Measurements from ENCODE around the gene DAB2. TPM values are rescaled to one million over a fixed set of nuclear protein-coding genes. Genes with fewer than 3 reads are reported as not detected.

Gene DAB2
- total RNA-seq, 1 experiment from 2014 or later: 2.3 TPM

DNA sequence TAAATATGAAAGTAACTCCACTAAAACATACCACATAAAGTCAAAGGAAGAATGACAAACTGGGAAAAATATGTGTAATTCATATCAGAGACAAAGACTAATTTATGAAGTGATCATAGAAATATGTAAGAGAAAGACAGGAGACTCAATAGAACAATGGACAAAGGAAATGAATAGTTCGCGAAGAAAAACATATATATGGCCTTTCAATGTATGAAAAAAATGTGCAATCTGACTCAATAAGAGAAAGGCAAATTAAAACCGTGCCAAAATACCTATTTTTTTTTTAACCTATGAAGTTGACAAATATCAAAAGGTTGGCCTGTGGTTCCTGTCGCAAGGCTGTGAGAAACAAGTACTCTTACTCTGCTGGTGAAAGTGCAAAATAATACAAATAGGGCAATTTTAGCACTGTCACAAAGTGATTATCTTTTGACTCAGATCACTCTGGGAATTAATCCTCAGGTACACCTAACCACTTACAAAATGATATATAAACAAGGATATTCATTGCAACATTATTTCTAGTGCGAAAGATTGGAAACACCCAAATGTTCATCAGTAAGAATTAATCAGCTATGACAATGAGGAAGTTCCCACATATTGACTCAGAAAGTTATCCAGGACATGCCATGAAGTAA, 64.2 kb downstream of the DAB2 start:
- Histone ChIP-seq H2AFZ (ENCODE audit: low read length) (no peak overlapping the region), H2BK20ac (ENCODE audit: low read depth, low read length, poor library complexity, severe bottlenecking) (no peak overlapping the region), H3K14ac (ENCODE audit: insufficient read depth, low read length) (no peak overlapping the region), H2BK12ac (ENCODE audit: insufficient read length, low read depth, low read length) (no peak overlapping the region), H3K4ac (ENCODE audit: low read depth, low read length) (no peak overlapping the region), H2BK15ac (ENCODE audit: low read depth, low read length) (no peak overlapping the region), H3K4me2 (ENCODE audit: insufficient read depth, insufficient read length, low read length) (no peak overlapping the region), H3K18ac (ENCODE audit: insufficient read length, low read depth, low read length) (no peak overlapping the region), H3K79me2 (ENCODE audit: insufficient read depth, low read length) (no peaks in the 10 kb centered on the region), H4K91ac (ENCODE audit: insufficient read length, low read depth, low read length) (no peak overlapping the region), H2BK5ac (ENCODE audit: insufficient read length, low read length) (no peak overlapping the region), H3K23ac (ENCODE audit: insufficient read length, low read depth, low read length) (no peak overlapping the region), H2AK5ac (ENCODE audit: insufficient read length, low read length) (no peak overlapping the region), H3K27ac (ENCODE audit: insufficient read length, low read depth, low read length) (no peak overlapping the region), H3K56ac (ENCODE audit: insufficient read length, low read depth, low read length) (no peak overlapping the region), H4K20me1 (ENCODE audit: control insufficient read depth, insufficient read depth, insufficient read length) (no peaks in the 10 kb centered on the region), H3K9me3 (ENCODE audit: control insufficient read depth, low read depth, low read length) (no peaks in the 10 kb centered on the region), H3K27me3 (ENCODE audit: insufficient read depth, low read length) (no peaks in the 10 kb centered on the region), H4K8ac (replicated peaks; ENCODE audit: insufficient read length, low read depth, low read length) (no peak overlapping the region), H2BK120ac (ENCODE audit: low read depth, low read length, poor library complexity, severe bottlenecking) (no peak overlapping the region), H3K4me1 (ENCODE audit: insufficient read depth, low read length) (no peaks in the 10 kb centered on the region; the same call in 1 of the 2 replicates), H3T11ph (ENCODE audit: low read length) (no peak overlapping the region), H4K5ac (ENCODE audit: insufficient read length, low read depth, low read length) (no peak overlapping the region), H3K79me1 (ENCODE audit: insufficient read depth, low read depth, low read length, poor library complexity, severe bottlenecking) (no peaks in the 10 kb centered on the region), H3K23me2 (ENCODE audit: insufficient read length, low read depth, low read length, poor library complexity, severe bottlenecking) (no peaks in the 10 kb centered on the region), H3K9ac (ENCODE audit: extremely low read depth, insufficient read length, low read length) (no peak overlapping the region)
- TF ChIP-seq, protein P1, sequence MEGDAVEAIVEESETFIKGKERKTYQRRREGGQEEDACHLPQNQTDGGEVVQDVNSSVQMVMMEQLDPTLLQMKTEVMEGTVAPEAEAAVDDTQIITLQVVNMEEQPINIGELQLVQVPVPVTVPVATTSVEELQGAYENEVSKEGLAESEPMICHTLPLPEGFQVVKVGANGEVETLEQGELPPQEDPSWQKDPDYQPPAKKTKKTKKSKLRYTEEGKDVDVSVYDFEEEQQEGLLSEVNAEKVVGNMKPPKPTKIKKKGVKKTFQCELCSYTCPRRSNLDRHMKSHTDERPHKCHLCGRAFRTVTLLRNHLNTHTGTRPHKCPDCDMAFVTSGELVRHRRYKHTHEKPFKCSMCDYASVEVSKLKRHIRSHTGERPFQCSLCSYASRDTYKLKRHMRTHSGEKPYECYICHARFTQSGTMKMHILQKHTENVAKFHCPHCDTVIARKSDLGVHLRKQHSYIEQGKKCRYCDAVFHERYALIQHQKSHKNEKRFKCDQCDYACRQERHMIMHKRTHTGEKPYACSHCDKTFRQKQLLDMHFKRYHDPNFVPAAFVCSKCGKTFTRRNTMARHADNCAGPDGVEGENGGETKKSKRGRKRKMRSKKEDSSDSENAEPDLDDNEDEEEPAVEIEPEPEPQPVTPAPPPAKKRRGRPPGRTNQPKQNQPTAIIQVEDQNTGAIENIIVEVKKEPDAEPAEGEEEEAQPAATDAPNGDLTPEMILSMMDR (conservative IDR thresholded peaks at IDR 0.05): no peak
- H3K4me3 Mint-ChIP-seq: no peak overlapping the region
- H3K9me3 Mint-ChIP-seq: peaks cover 6 to 18% of the 10 kb centered on the region in 2 experiments; a peak in 4 of 5 replicates
- no peaks in the 10 kb centered on the region for H3K27me3 Mint-ChIP-seq (ENCODE audit: low read depth)
- no peak overlapping the region for H3K27ac Mint-ChIP-seq
- peaks cover 0 to 8% (median 8%) of the 10 kb centered on the region in 3 experiments; a peak in 3 of 7 replicates for H3K36me3 Mint-ChIP-seq (ENCODE audit: insufficient read depth in 1 of 3, low read depth in 3 of 3)
- no peak for DNase-seq
- WGBS (ENCODE audit: extremely low coverage, insufficient read length, low lambda C conversion rate): no CpG with 5 or more reads among the region's 5 CpGs
- peaks cover 20 to 24% of the 10 kb centered on the region in 2 experiments for H3K4me1 Mint-ChIP-seq

All from H9 (cell line).